SU-DHL-6 (cell line): Measurements from ENCODE around the gene MRPS6.

ENCODE experiments used
- H2AFZ ChIP-seq: fragments of 200-600 bp; sonication (generic); 2 replicates; pipeline ENCODE4 v1.6.1; 2014; ENCODE audit warnings: low read depth, mild to moderate bottlenecking, moderate library complexity, mixed read lengths, antibody characterized with exemption, low read length; ENCODE audit not compliant: severe bottlenecking
- H3F3A ChIP-seq: fragments of 200-600 bp; shearing (Covaris generic); 2 replicates; pipeline ENCODE4 v1.6.0; 2016; ENCODE audit warnings: antibody characterized with exemption, mild to moderate bottlenecking; ENCODE audit not compliant: insufficient read depth
- H3K27ac ChIP-seq: fragments of 200-600 bp; sonication (generic); 2 replicates; pipeline ENCODE4 v1.5.1; 2016; ENCODE audit warnings: low read depth, mild to moderate bottlenecking, low read length, moderate library complexity, mixed read lengths
- H3K27me3 ChIP-seq: fragments of 200-600 bp; sonication (generic), shearing (Covaris generic); 2 replicates; pipeline ENCODE4 v1.6.0; 2014; ENCODE audit warnings: mild to moderate bottlenecking, low read length
- H3K36me3 ChIP-seq: fragments of 200-600 bp; sonication (generic); 2 replicates; pipeline ENCODE4 v1.6.1; 2014; ENCODE audit warnings: mild to moderate bottlenecking, low read length, mixed read lengths
- H3K4me2 ChIP-seq: fragments of 300-600, 200-600 bp; shearing (Covaris generic), sonication (generic); 2 replicates; pipeline ENCODE4 v1.6.0; 2014; ENCODE audit warnings: low read length, low read depth, mild to moderate bottlenecking; ENCODE audit not compliant: poor library complexity, severe bottlenecking
- H3K4me3 ChIP-seq: fragments of 200-600 bp; sonication (generic); 2 replicates; pipeline ENCODE4 v1.5.1; 2014; ENCODE audit warnings: antibody characterized with exemption, low read length, mild to moderate bottlenecking, mixed read lengths; ENCODE audit not compliant: insufficient read depth, poor library complexity, severe bottlenecking
- H3K79me2 ChIP-seq: fragments of 200-600 bp; sonication (generic); 2 replicates; pipeline ENCODE4 v1.6.1; 2014; ENCODE audit warnings: mild to moderate bottlenecking, low read length, moderate library complexity; ENCODE audit not compliant: insufficient read depth
- H3K9ac ChIP-seq: fragments of 200-600 bp; sonication (generic); 2 replicates; pipeline ENCODE4 v1.7.0; 2014; ENCODE audit warnings: mild to moderate bottlenecking, low read length
- H3K9me2 ChIP-seq: fragments of 200-600 bp; sonication (generic); replicated peaks from 2 replicates; pipeline ENCODE4 v1.6.1; 2014; ENCODE audit warnings: low read length; ENCODE audit not compliant: insufficient read depth
- H3K9me3 ChIP-seq: fragments of 200-600 bp; sonication (generic); 2 replicates; pipeline ENCODE4 v1.6.1; 2014; ENCODE audit warnings: low read length, mixed read lengths; ENCODE audit not compliant: insufficient read depth
- H4K20me1 ChIP-seq: fragments of 200-600 bp; sonication (generic); 2 replicates; pipeline ENCODE4 v1.6.1; 2014; ENCODE audit warnings: low read depth, mild to moderate bottlenecking, antibody characterized with exemption, low read length, moderate library complexity, mixed read lengths
- CTCF ChIP-seq: fragments of 200-600 bp; sonication (generic); IDR thresholded peaks from one replicate; pipeline ENCODE4 v1.5.1; 2017; ENCODE audit warnings: antibody characterized with exemption, mild to moderate bottlenecking, low read length, moderate library complexity; ENCODE audit not compliant: insufficient read depth, poor library complexity, severe bottlenecking
- EZH2phosphoT487 ChIP-seq: fragments of 200-600 bp; sonication (generic), shearing (Covaris generic); conservative IDR thresholded peaks from 2 replicates; pipeline ENCODE4 v1.6.1; 2018; ENCODE audit warnings: mild to moderate bottlenecking, antibody characterized with exemption, low read length, moderate library complexity, mixed read lengths

The MRPS6 gene

GRCh38 chr21:34085129-34085528 is 11.8 kb downstream of the MRPS6 start:
- no peaks in the 10 kb centered on the region for H3F3A ChIP-seq
- H3K4me3 ChIP-seq, result no peak overlapping the region
- H3K36me3 ChIP-seq, result no peaks in the 10 kb centered on the region
- H3K4me2 ChIP-seq, result no peak overlapping the region
- H3K9ac ChIP-seq, result no peak overlapping the region
- H3K27ac ChIP-seq, result no peak overlapping the region
- no peak overlapping the region for H2AFZ ChIP-seq
- H4K20me1 ChIP-seq, result peaks cover 5% of the 10 kb centered on the region; the same call in 1 of the 2 replicates
- H3K9me2 ChIP-seq, result no peaks in the 10 kb centered on the region
- H3K27me3 ChIP-seq, result no peaks in the 10 kb centered on the region
- H3K79me2 ChIP-seq, result peaks cover 97% of the 10 kb centered on the region
- no peaks in the 10 kb centered on the region for H3K9me3 ChIP-seq
- TF ChIP-seq CTCF (no peak), EZH2phosphoT487 (no peak)

DNA sequence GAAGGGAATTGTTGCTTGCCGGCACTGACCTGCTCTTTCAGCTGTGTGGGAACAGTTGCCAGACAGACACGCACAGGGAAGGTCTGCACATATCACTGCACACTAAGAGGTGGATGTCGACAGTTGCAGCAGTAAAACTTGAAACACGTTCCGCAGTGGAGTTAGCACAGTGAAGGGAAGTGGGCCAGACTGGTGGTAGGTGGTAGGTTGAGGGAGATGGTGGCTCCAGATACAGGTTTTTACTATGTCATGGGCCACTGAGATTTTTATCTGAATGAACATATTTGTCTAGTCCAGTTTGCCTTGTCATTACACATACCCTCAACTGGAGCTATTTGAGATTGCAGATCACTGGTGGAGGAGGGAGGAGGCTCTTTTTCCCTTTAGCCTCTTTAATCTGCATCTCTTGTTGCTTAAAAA is 13.5 kb downstream of the MRPS6 start:
- Histone ChIP-seq H3F3A (no peaks in the 10 kb centered on the region), H2AFZ (no peak overlapping the region), H3K79me2 (peaks cover 97% of the 10 kb centered on the region), H3K9me2 (no peaks in the 10 kb centered on the region), H4K20me1 (peaks cover 8% of the 10 kb centered on the region; the same call in 1 of the 2 replicates), H3K27ac (no peak overlapping the region), H3K4me3 (no peak overlapping the region), H3K27me3 (no peaks in the 10 kb centered on the region), H3K4me2 (no peak overlapping the region), H3K36me3 (no peaks in the 10 kb centered on the region), H3K9ac (no peak overlapping the region), H3K9me3 (no peaks in the 10 kb centered on the region)
- no peak for TF ChIP-seq CTCF
- no peak for TF ChIP-seq EZH2phosphoT487

GRCh38 chr21:34088752-34089151 is 15.4 kb downstream of the MRPS6 start:
- H3K79me2 ChIP-seq, result peaks cover 95% of the 10 kb centered on the region
- H3K27me3 ChIP-seq, result no peaks in the 10 kb centered on the region
- no peaks in the 10 kb centered on the region for H3K9me3 ChIP-seq
- H3F3A ChIP-seq, result no peaks in the 10 kb centered on the region
- H3K27ac ChIP-seq, result no peak overlapping the region
- H4K20me1 ChIP-seq, result peaks cover 8% of the 10 kb centered on the region; the same call in 1 of the 2 replicates
- no peak overlapping the region for H3K9ac ChIP-seq
- no peaks in the 10 kb centered on the region for H3K9me2 ChIP-seq
- TF ChIP-seq CTCF (no peak), EZH2phosphoT487 (no peak)
- no peak overlapping the region for H3K4me2 ChIP-seq
- H2AFZ ChIP-seq, result no peak overlapping the region
- H3K4me3 ChIP-seq, result no peak overlapping the region
- H3K36me3 ChIP-seq, result no peaks in the 10 kb centered on the region
